ENCODE results near the gene ACVR1B.

ACVR1B gene

GRCh38 chr12:52013626-52014310 is 62.3 kb downstream of the ACVR1B start:
- no peaks in the 10 kb centered on the region for H3K27me3 ChIP-seq
- H3K4me3 ChIP-seq, result no peak overlapping the region
- no peak overlapping the region for H3K27ac ChIP-seq
- no peak overlapping the region for H3K4me2 ChIP-seq
- no peak for TF ChIP-seq Cebpa-rat (IDR thresholded peaks at IDR 0.05)
- H4K20me1 ChIP-seq, result peaks cover 9% of the 10 kb centered on the region; the same call in 1 of the 2 replicates
- peaks cover 46% of the 10 kb centered on the region for H3K36me3 ChIP-seq
- no peak overlapping the region for H3K9ac ChIP-seq
- no peaks in the 10 kb centered on the region for H3K9me3 ChIP-seq
- peaks cover 58% of the 10 kb centered on the region for H3K4me1 ChIP-seq

GRCh38 chr12:52014567-52015530 is 63.4 kb downstream of the ACVR1B start:
- Histone ChIP-seq H3K4me3 (no peak overlapping the region), H3K4me1 (peaks cover 58% of the 10 kb centered on the region), H4K20me1 (no peaks in the 10 kb centered on the region; the same call in 1 of the 2 replicates), H3K36me3 (peaks cover 46% of the 10 kb centered on the region), H3K4me2 (peak overlapping the region; percentile 72), H3K27me3 (no peaks in the 10 kb centered on the region), H3K9ac (0 out of 2 replicates have a peak overlapping the region, but pooled peaks have one; percentile 55), H3K27ac (peak overlapping the region; percentile 59), H3K9me3 (no peaks in the 10 kb centered on the region)
- no peak for TF ChIP-seq Cebpa-rat (IDR thresholded peaks at IDR 0.05)

- H3K36me3 ChIP-seq, result peaks cover 44% of the 10 kb centered on the region
- no peaks in the 10 kb centered on the region for H3K27me3 ChIP-seq
- H4K20me1 ChIP-seq, result no peaks in the 10 kb centered on the region
- H3K4me2 ChIP-seq, result peak overlapping the region; percentile 72
- peak overlapping the region; percentile 59 for H3K27ac ChIP-seq
- TF ChIP-seq Cebpa-rat (IDR thresholded peaks at IDR 0.05), result no peak
- H3K9ac ChIP-seq, result 0 out of 2 replicates have a peak overlapping the region, but pooled peaks have one; percentile 55
- H3K9me3 ChIP-seq, result no peaks in the 10 kb centered on the region
- H3K4me3 ChIP-seq, result no peak overlapping the region
- peaks cover 58% of the 10 kb centered on the region for H3K4me1 ChIP-seq
These were observed 64.1 kb downstream of the ACVR1B start for GRCh38 chr12:52015532-52016041.

- Histone ChIP-seq H3K27ac (no peak overlapping the region), H3K36me3 (peaks cover 18% of the 10 kb centered on the region), H3K9ac (peak overlapping the region; percentile 9; the same call in 1 of the 2 replicates), H4K20me1 (no peaks in the 10 kb centered on the region), H3K4me1 (peaks cover 78% of the 10 kb centered on the region), H3K4me3 (no peak overlapping the region), H3K4me2 (peak overlapping the region; percentile 96), H3K9me3 (no peaks in the 10 kb centered on the region), H3K27me3 (no peaks in the 10 kb centered on the region)
- no peak for TF ChIP-seq Cebpa-rat (IDR thresholded peaks at IDR 0.05)
These were observed 67.1 kb downstream of the ACVR1B start for GRCh38 chr12:52018433-52019112.

GRCh38 chr12:52019113-52019770 is 67.7 kb downstream of the ACVR1B start:
- no peaks in the 10 kb centered on the region for H4K20me1 ChIP-seq
- peak overlapping the region; percentile 96 for H3K4me2 ChIP-seq
- H3K9me3 ChIP-seq, result no peaks in the 10 kb centered on the region
- peak overlapping the region; percentile 9; the same call in 1 of the 2 replicates for H3K9ac ChIP-seq
- peaks cover 83% of the 10 kb centered on the region for H3K4me1 ChIP-seq
- H3K27ac ChIP-seq, result no peak overlapping the region
- peaks cover 11% of the 10 kb centered on the region for H3K36me3 ChIP-seq
- TF ChIP-seq Cebpa-rat (IDR thresholded peaks at IDR 0.05), result no peak
- H3K4me3 ChIP-seq, result no peak overlapping the region
- no peaks in the 10 kb centered on the region for H3K27me3 ChIP-seq

DNA sequence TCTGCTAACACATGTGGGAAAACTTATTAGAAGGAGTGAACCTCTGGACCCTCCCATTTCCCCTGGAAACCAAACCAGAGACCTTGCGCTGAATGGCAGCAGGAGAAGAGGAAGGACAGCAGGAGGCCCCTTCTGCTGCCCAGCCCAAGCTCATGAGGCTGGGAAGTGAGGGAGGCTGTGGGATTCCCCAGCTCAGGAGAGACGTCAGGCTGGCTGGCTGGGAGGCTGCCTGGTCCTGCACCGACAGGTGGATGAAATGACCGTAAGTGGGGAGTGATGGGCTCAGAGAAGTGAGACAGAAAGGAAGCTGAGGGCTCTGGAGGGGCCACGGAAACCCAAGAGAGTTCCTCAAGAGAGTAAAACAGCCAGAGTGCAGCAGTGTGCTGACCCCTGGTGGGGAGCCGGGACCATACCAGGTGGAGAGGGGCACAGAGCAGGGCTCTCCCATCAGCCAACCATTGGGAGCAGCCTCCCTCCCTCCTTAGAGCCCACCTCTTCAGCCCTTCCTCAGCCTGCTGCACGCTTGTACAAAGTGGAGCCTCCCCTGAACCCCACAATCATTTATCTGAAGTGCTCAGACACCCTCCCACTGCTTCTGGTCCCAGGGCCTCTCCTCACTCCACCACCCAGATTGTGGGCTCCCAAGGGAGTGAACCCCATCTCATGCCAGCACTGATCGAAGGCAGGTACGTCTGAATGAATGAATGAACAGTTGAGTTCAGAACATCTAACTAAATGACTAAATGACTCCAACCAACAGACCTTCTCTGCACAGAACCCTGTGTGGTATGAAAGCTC is 69.2 kb downstream of the ACVR1B start:
- peak overlapping the region; percentile 96 for H3K4me2 ChIP-seq
- peaks cover 91% of the 10 kb centered on the region for H3K4me1 ChIP-seq
- H4K20me1 ChIP-seq, result no peaks in the 10 kb centered on the region
- H3K27me3 ChIP-seq, result no peaks in the 10 kb centered on the region
- H3K4me3 ChIP-seq, result 0 out of 2 replicates have a peak overlapping the region, but pooled peaks have one; percentile 36
- H3K27ac ChIP-seq, result 0 out of 2 replicates have a peak overlapping the region, but pooled peaks have one; percentile 45
- H3K9ac ChIP-seq, result no peak overlapping the region; the same call in 1 of the 2 replicates
- no peak for TF ChIP-seq Cebpa-rat (IDR thresholded peaks at IDR 0.05)
- no peaks in the 10 kb centered on the region for H3K9me3 ChIP-seq
- no peaks in the 10 kb centered on the region for H3K36me3 ChIP-seq

DNA sequence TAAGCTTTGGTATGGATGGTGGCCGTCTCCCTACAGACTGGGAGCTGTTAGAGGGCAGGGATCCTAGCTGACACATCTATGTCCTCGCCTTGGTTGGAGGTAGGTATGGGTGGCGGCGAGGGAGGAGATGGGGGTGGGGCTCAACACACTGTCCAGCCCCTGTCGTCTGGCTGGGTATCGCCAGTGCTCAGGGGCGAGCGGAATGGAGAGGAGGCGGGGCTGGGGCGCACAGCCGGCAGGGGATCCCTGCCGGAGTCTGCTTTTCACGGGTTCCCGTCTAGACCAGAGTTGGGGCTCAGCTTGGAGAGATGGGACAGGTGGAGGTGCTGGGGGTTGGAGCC is 71.3 kb downstream of the ACVR1B start:
- Histone ChIP-seq H3K9ac (peak overlapping the region; percentile 64), H3K27ac (peak overlapping the region; percentile 78), H3K4me2 (peak overlapping the region; percentile 96), H3K4me1 (peaks cover 93% of the 10 kb centered on the region), H3K27me3 (no peaks in the 10 kb centered on the region), H3K4me3 (peak overlapping the region; percentile 69), H4K20me1 (no peaks in the 10 kb centered on the region), H3K9me3 (no peaks in the 10 kb centered on the region), H3K36me3 (no peaks in the 10 kb centered on the region)
- TF ChIP-seq Cebpa-rat (IDR thresholded peaks at IDR 0.05), result no peak

GRCh38 chr12:52023182-52023975 is 71.9 kb downstream of the ACVR1B start:
- Histone ChIP-seq H4K20me1 (no peaks in the 10 kb centered on the region), H3K9me3 (no peaks in the 10 kb centered on the region), H3K4me3 (peak overlapping the region; percentile 69), H3K27me3 (no peaks in the 10 kb centered on the region), H3K27ac (peak overlapping the region; percentile 78), H3K9ac (peak overlapping the region; percentile 64), H3K4me2 (peak overlapping the region; percentile 96), H3K36me3 (no peaks in the 10 kb centered on the region), H3K4me1 (peaks cover 92% of the 10 kb centered on the region)
- TF ChIP-seq Cebpa-rat (IDR thresholded peaks at IDR 0.05), result no peak
